MM.1S (cell line): ENCODE data around the gene NCK1.

Source experiments
- DNase-seq: peaks from one replicate; pipeline ENCODE4 v3.0.0-alpha.2; 2015
- H2AFZ ChIP-seq: fragments of 300-600 bp; sonication (generic); 2 replicates; pipeline ENCODE4 v1.6.0; 2016; ENCODE audit warnings: antibody characterized with exemption, low read length
- H3F3A ChIP-seq: fragments of 300-600 bp; sonication (generic); 2 replicates; pipeline ENCODE4 v1.6.1; 2016; ENCODE audit warnings: mild to moderate bottlenecking, antibody characterized with exemption, low read length, moderate library complexity, mixed read lengths; ENCODE audit not compliant: insufficient read depth
- H3K27ac ChIP-seq: fragments of 300-600 bp; sonication (generic); 2 replicates; pipeline ENCODE4 v1.5.1; 2016; ENCODE audit warnings: mild to moderate bottlenecking, low read length
- H3K27me3 ChIP-seq: fragments of 300-600 bp; sonication (generic); replicated peaks from 2 replicates; pipeline ENCODE4 v1.6.0; 2016; ENCODE audit warnings: low read length; ENCODE audit not compliant: insufficient read depth
- H3K36me3 ChIP-seq: fragments of 300-600 bp; sonication (generic); replicated peaks from 2 replicates; pipeline ENCODE4 v1.6.1; 2016; ENCODE audit warnings: mild to moderate bottlenecking, low read length, mixed read lengths; ENCODE audit not compliant: insufficient read depth
- H3K4me1 ChIP-seq: fragments of 300-600 bp; sonication (generic); 2 replicates; pipeline ENCODE4 v1.6.1; 2016; ENCODE audit warnings: low read length, mixed read lengths
- H3K4me2 ChIP-seq: fragments of 300-600 bp; sonication (generic); 2 replicates; pipeline ENCODE4 v1.6.0; 2016; ENCODE audit warnings: low read depth, low read length
- H3K4me3 ChIP-seq: fragments of 300-600 bp; sonication (generic); 2 replicates; pipeline ENCODE4 v1.5.1; 2016; ENCODE audit warnings: low read length, mixed read lengths
- H3K79me2 ChIP-seq: fragments of 300-600 bp; sonication (generic); 2 replicates; pipeline ENCODE4 v1.6.1; 2016; ENCODE audit warnings: mixed run types, low read length, mixed read lengths
- H3K9ac ChIP-seq: fragments of 300-600 bp; sonication (generic); 2 replicates; pipeline ENCODE4 v1.6.1; 2016; ENCODE audit warnings: low read length, mixed read lengths
- H3K9me2 ChIP-seq: fragments of 300-600 bp; sonication (generic); replicated peaks from 2 replicates; pipeline ENCODE4 v1.6.1; 2016; ENCODE audit warnings: mild to moderate bottlenecking, low read length, mixed read lengths; ENCODE audit not compliant: insufficient read depth
- H3K9me3 ChIP-seq: fragments of 300-600 bp; sonication (generic); replicated peaks from 2 replicates; pipeline ENCODE4 v1.6.1; 2016; ENCODE audit warnings: mild to moderate bottlenecking, low read length, mixed read lengths; ENCODE audit not compliant: insufficient read depth
- H4K20me1 ChIP-seq: fragments of 300-600 bp; sonication (generic); 2 replicates; pipeline ENCODE4 v1.6.1; 2016; ENCODE audit warnings: mild to moderate bottlenecking, low read length, moderate library complexity, mixed read lengths; ENCODE audit not compliant: insufficient read depth
- EZH2 ChIP-seq: fragments of 300-600 bp; sonication (generic); optimal IDR thresholded peaks from 2 replicates; pipeline ENCODE3; 2017; ENCODE audit warnings: low read depth, mild to moderate bottlenecking, antibody characterized with exemption, low read length, mixed read lengths
- EZH2phosphoT487 ChIP-seq: fragments of 300-600 bp; sonication (generic); IDR thresholded peaks from 2 replicates; pipeline ENCODE4 v1.6.1; 2018; ENCODE audit warnings: antibody characterized with exemption, low read length
- TF ChIP-seq, protein P1 (sequence below): fragments of 300-600 bp; sonication (generic); IDR thresholded peaks from 2 replicates; pipeline ENCODE4 v1.5.1; 2016; ENCODE audit warnings: antibody characterized with exemption, low read length, mixed read lengths

NCK1 gene

DNA sequence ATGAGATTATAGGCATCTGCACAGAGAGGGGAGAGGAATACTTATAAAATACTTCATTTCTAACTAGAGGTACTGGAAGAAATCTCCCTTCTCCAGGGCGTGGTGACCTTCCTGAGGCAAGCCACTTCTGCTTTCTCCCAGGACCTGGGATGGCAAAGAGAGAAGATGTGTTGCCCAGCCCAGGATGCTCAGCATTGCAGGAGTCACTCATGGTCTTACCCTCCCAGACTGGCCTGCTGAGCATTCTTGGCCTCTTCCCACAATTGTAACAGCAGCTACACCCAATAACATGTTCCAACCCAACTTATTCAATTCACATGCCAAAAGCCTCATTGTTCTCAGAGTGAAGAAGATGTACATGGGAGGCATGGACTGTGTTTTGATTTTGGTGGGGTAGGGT, 133.6 kb downstream of the NCK1 start:
- no peaks in the 10 kb centered on the region for H3K4me1 ChIP-seq
- H3K9me3 ChIP-seq: no peaks in the 10 kb centered on the region
- DNase-seq: no peak
- TF ChIP-seq EZH2phosphoT487: no peak
- TF ChIP-seq, protein P1, sequence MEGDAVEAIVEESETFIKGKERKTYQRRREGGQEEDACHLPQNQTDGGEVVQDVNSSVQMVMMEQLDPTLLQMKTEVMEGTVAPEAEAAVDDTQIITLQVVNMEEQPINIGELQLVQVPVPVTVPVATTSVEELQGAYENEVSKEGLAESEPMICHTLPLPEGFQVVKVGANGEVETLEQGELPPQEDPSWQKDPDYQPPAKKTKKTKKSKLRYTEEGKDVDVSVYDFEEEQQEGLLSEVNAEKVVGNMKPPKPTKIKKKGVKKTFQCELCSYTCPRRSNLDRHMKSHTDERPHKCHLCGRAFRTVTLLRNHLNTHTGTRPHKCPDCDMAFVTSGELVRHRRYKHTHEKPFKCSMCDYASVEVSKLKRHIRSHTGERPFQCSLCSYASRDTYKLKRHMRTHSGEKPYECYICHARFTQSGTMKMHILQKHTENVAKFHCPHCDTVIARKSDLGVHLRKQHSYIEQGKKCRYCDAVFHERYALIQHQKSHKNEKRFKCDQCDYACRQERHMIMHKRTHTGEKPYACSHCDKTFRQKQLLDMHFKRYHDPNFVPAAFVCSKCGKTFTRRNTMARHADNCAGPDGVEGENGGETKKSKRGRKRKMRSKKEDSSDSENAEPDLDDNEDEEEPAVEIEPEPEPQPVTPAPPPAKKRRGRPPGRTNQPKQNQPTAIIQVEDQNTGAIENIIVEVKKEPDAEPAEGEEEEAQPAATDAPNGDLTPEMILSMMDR: no peak
- no peak for TF ChIP-seq EZH2
- H3F3A ChIP-seq: no peaks in the 10 kb centered on the region
- H3K4me3 ChIP-seq: no peak overlapping the region
- no peaks in the 10 kb centered on the region for H3K27me3 ChIP-seq
- H3K36me3 ChIP-seq: no peaks in the 10 kb centered on the region
- H3K9ac ChIP-seq: no peak overlapping the region
- no peaks in the 10 kb centered on the region for H4K20me1 ChIP-seq
- H2AFZ ChIP-seq: no peak overlapping the region
- H3K27ac ChIP-seq: no peak overlapping the region
- no peaks in the 10 kb centered on the region for H3K79me2 ChIP-seq
- no peaks in the 10 kb centered on the region for H3K9me2 ChIP-seq
- no peak overlapping the region for H3K4me2 ChIP-seq
